DND-41 (cell line): ENCODE measurements around the gene HMCN1.

Source experiments
- ATAC-seq: fragments of 200-7000 bp; cut with Tn5 transposase; 3 replicates; pipeline ENCODE4 v1.9.1; 2021; ENCODE audit warnings: low read depth; ENCODE audit not compliant: insufficient read depth
- DNase-seq: peaks from one replicate; pipeline ENCODE4 v3.0.0-alpha.2; 2020
- H2AFZ ChIP-seq: 2 replicates; pipeline ENCODE4 v1.6.0; 2012; ENCODE audit warnings: low read depth, low read length
- H3K27ac ChIP-seq: 2 replicates; pipeline ENCODE4 v1.5.1; 2012; ENCODE audit warnings: low read length, inconsistent platforms
- H3K27me3 ChIP-seq: fragments of 200-600 bp; sonication (generic); 2 replicates; pipeline ENCODE4 v1.6.0; 2012; ENCODE audit warnings: low read length, mild to moderate bottlenecking, inconsistent platforms; ENCODE audit not compliant: insufficient read depth, poor library complexity
- H3K36me3 ChIP-seq: 2 replicates; pipeline ENCODE4 v1.5.1; 2012; ENCODE audit warnings: low read length, inconsistent platforms; ENCODE audit not compliant: insufficient read depth
- H3K4me1 ChIP-seq: 2 replicates; pipeline ENCODE4 v1.5.1; 2012; ENCODE audit warnings: mild to moderate bottlenecking, low read length; ENCODE audit not compliant: insufficient read depth
- H3K4me2 ChIP-seq: 2 replicates; pipeline ENCODE4 v1.6.0; 2012; ENCODE audit warnings: mild to moderate bottlenecking, moderate library complexity, low read length, inconsistent platforms; ENCODE audit not compliant: insufficient read depth
- H3K4me3 ChIP-seq, 2 experiments: fragments of 200-600 bp in 1 of 2; shearing (Covaris generic) in 1 of 2; 2 replicates each; pipeline ENCODE4 v1.5.1; 2012 to 2016; ENCODE audit warnings: inconsistent platforms in 2 of 2, low read length in 2 of 2, mild to moderate bottlenecking in 2 of 2, low read depth in 1 of 2, moderate library complexity in 1 of 2
- H3K79me2 ChIP-seq: 2 replicates; pipeline ENCODE4 v1.6.0; 2012; ENCODE audit warnings: low read length, inconsistent platforms; ENCODE audit not compliant: insufficient read depth
- H3K9ac ChIP-seq: 2 replicates; pipeline ENCODE4 v1.6.0; 2012; ENCODE audit warnings: low read depth, mild to moderate bottlenecking, inconsistent platforms, low read length, moderate library complexity
- H3K9me3 ChIP-seq: 2 replicates; pipeline ENCODE4 v1.5.1; 2012; ENCODE audit warnings: low read length, moderate library complexity, mild to moderate bottlenecking, inconsistent platforms; ENCODE audit not compliant: insufficient read depth, severe bottlenecking
- H4K20me1 ChIP-seq: 2 replicates; pipeline ENCODE4 v1.6.0; 2012; ENCODE audit warnings: low read length; ENCODE audit not compliant: insufficient read depth
- CTCF ChIP-seq: IDR thresholded peaks from 2 replicates; pipeline ENCODE4 v1.5.1; 2012; ENCODE audit warnings: borderline replicate concordance, low read length, moderate library complexity, mild to moderate bottlenecking; ENCODE audit not compliant: poor library complexity, severe bottlenecking; ENCODE audit errors: extremely low read depth
- EZH2 ChIP-seq: IDR thresholded peaks from 3 replicates; pipeline ENCODE4 v1.6.1; 2012; ENCODE audit warnings: borderline replicate concordance, low read depth, mild to moderate bottlenecking, moderate library complexity, low read length, inconsistent platforms; ENCODE audit not compliant: severe bottlenecking

Gene HMCN1

GRCh38 chr1:186164773-186165172, 430.6 kb downstream of the HMCN1 start:
- ATAC-seq (no peak), DNase-seq (no peak)
- no peaks in the 10 kb centered on the region for H3K36me3 ChIP-seq
- H3K27ac ChIP-seq: no peak overlapping the region
- no peaks in the 10 kb centered on the region for H4K20me1 ChIP-seq
- no peak overlapping the region for H3K9ac ChIP-seq
- H3K4me2 ChIP-seq: no peak overlapping the region
- TF ChIP-seq EZH2: no peak
- TF ChIP-seq CTCF: no peak
- no peak overlapping the region for H3K4me3 ChIP-seq
- H3K27me3 ChIP-seq: no peaks in the 10 kb centered on the region
- H2AFZ ChIP-seq: no peak overlapping the region
- no peaks in the 10 kb centered on the region for H3K4me1 ChIP-seq
- H3K9me3 ChIP-seq: no peaks in the 10 kb centered on the region
- H3K79me2 ChIP-seq: no peaks in the 10 kb centered on the region

GRCh38 chr1:186165303-186165702, 431.1 kb downstream of the HMCN1 start:
- TF ChIP-seq CTCF (no peak), EZH2 (no peak)
- Histone ChIP-seq H3K4me3 (no peak overlapping the region), H3K9me3 (no peaks in the 10 kb centered on the region), H3K27ac (no peak overlapping the region), H2AFZ (no peak overlapping the region), H3K27me3 (no peaks in the 10 kb centered on the region), H3K4me2 (no peak overlapping the region), H3K9ac (no peak overlapping the region), H3K79me2 (no peaks in the 10 kb centered on the region), H3K4me1 (no peaks in the 10 kb centered on the region), H3K36me3 (no peaks in the 10 kb centered on the region), H4K20me1 (no peaks in the 10 kb centered on the region)
- DNase-seq: no peak
- ATAC-seq: no peak

DNA sequence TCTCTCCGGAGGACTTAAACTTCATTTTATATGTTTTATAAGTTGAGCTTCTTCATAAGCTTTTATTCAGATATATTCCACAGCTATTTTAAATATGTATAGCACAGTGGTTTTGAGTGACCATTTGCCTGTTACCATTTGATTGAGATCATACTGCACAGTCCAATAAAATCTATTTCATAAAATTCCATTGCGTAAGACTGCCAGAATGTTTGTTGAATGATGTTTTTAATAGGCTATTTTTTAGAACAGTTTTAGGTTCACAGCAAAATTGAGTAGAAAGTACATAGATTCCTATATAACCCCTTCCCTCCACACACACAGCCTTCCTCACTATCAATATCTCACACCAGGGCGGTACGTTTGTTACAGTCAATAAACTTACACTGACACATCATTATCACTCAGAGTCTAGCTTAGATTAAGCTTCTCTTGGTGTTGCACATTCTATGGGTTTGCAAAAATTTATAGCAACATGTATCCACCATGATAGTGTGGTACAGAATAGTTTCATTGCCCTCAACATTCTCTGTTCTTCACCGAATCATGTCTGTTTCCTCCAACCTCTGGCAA, 433.0 kb downstream of the HMCN1 start:
- H2AFZ ChIP-seq: no peak overlapping the region
- no peak overlapping the region for H3K9ac ChIP-seq
- H3K4me1 ChIP-seq: no peaks in the 10 kb centered on the region
- H3K79me2 ChIP-seq: no peaks in the 10 kb centered on the region
- no peaks in the 10 kb centered on the region for H3K27me3 ChIP-seq
- H3K36me3 ChIP-seq: no peaks in the 10 kb centered on the region
- H3K4me3 ChIP-seq: no peak overlapping the region
- H3K4me2 ChIP-seq: no peak overlapping the region
- no peaks in the 10 kb centered on the region for H4K20me1 ChIP-seq
- no peak for TF ChIP-seq EZH2
- TF ChIP-seq CTCF: no peak
- no peak overlapping the region for H3K27ac ChIP-seq
- no peaks in the 10 kb centered on the region for H3K9me3 ChIP-seq
- DNase-seq: no peak
- ATAC-seq: no peak

DNA sequence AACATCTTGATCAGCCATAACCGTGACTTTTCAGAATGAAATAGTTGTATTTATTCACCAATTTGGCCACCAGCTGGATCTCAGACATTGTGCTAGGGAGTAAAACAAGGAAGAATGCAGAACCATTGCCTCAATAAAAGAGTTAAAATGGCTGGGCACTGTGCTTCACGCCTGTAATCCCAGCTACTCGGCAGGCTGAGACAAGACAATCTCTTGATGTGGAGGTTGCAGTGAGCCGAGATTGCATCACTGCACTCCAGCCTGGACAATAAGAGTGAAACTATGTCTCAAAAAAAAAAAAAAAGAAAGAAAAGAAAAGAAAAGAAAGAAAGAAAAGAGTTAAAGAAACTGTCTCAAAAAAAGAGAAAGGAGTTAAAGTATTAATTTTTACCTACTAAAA, 441.4 kb downstream of the HMCN1 start:
- Histone ChIP-seq H3K9me3 (no peaks in the 10 kb centered on the region), H2AFZ (no peak overlapping the region), H3K4me1 (no peaks in the 10 kb centered on the region), H3K27me3 (no peaks in the 10 kb centered on the region), H3K27ac (no peak overlapping the region), H3K4me3 (no peak overlapping the region), H3K9ac (no peak overlapping the region), H3K36me3 (no peaks in the 10 kb centered on the region), H3K79me2 (no peaks in the 10 kb centered on the region), H4K20me1 (no peaks in the 10 kb centered on the region), H3K4me2 (no peak overlapping the region)
- ATAC-seq (no peak), DNase-seq (no peak)
- no peak for TF ChIP-seq EZH2
- no peak for TF ChIP-seq CTCF
